ENCODE measurements around the gene GDI1. TPM values are rescaled to one million over a fixed set of nuclear protein-coding genes. Genes with fewer than 3 reads are reported as not detected.

GDI1 gene
- total RNA-seq, 1 donor from 2014 or later, result 98.5 TPM

DNA sequence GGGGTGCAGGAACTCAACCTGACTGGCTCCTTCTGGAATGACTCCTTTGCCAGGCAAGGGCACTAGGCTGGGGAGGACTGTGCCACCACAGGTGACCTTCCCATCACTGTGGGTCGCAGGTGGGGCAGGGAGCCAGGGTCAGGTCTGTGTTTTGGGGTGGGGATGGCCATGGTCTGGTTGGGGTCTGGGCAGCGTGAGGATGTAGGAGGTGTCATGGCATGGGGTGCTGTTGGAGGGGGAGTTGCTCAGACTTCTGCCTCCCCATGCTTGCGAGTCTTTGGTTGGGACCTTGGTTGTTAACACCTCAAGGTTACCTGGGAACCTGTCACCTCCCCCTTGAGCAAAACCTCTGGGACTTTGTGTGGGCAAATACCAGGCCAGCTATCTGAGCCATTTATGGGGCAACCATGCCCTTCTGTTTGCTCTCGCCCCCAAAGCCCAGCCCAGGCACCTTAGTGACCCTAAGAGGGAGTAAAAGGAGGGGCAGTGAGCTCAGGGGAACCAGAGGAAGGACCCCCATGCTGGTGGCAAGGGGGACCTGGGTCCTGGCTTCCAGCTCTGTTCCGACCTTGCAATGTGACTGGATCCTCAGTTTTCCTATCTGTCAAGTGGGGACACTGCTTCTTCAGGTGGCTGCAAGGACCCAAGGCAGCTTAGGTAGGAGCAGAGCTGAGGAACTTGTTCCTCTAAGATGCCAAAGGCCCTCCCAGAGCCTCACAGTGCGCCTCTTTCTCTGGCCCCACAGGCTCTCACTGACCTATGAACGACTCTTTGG lies 2.4 kb upstream of the GDI1 start:
- H3K4me3 ChIP-seq (ENCODE audit: low read depth, low read length), result no peak overlapping the region
- TF ChIP-seq, protein P1, sequence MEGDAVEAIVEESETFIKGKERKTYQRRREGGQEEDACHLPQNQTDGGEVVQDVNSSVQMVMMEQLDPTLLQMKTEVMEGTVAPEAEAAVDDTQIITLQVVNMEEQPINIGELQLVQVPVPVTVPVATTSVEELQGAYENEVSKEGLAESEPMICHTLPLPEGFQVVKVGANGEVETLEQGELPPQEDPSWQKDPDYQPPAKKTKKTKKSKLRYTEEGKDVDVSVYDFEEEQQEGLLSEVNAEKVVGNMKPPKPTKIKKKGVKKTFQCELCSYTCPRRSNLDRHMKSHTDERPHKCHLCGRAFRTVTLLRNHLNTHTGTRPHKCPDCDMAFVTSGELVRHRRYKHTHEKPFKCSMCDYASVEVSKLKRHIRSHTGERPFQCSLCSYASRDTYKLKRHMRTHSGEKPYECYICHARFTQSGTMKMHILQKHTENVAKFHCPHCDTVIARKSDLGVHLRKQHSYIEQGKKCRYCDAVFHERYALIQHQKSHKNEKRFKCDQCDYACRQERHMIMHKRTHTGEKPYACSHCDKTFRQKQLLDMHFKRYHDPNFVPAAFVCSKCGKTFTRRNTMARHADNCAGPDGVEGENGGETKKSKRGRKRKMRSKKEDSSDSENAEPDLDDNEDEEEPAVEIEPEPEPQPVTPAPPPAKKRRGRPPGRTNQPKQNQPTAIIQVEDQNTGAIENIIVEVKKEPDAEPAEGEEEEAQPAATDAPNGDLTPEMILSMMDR (IDR thresholded peaks at IDR 0.05; ENCODE audit: insufficient read depth, low read length, severe bottlenecking), result no peak
- peak; percentile 13 for FAIRE-seq
- H3K36me3 ChIP-seq (ENCODE audit: control insufficient read depth, insufficient read depth, low read length), result peaks cover 9% of the 10 kb centered on the region
- no peaks in the 10 kb centered on the region for H3K27me3 ChIP-seq (ENCODE audit: control insufficient read depth, insufficient read depth, low read length)
- no peak for DNase-seq (ENCODE audit: low read depth)

DNA sequence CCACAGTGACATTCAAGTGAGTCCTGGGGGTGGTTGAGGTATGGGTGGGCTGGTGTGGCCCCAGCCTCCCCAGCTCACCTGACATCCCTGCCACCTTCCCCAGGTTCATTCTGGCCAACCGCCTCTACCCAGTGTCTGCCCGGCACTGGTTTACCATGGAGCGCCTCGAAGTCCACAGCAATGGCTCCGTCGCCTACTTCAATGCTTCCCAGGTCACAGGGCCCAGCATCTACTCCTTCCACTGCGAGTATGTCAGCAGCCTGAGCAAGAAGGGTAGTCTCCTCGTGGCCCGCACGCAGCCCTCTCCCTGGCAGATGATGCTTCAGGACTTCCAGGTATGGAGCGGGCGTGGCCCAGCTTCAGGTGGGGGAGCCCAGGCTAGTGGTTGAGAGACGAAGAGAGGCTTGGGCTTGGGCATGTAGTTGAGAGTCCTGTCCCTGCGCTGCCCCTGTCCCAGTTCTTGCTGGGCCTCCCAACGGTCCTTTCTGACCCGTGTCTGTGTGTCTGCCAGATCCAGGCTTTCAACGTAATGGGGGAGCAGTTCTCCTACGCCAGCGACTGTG lies 1.7 kb upstream of the GDI1 start:
- FAIRE-seq (no peak), DNase-seq (ENCODE audit: low read depth) (no peak)
- Histone ChIP-seq H3K27me3 (ENCODE audit: control insufficient read depth, insufficient read depth, low read length) (no peaks in the 10 kb centered on the region), H3K36me3 (ENCODE audit: control insufficient read depth, insufficient read depth, low read length) (peaks cover 10% of the 10 kb centered on the region), H3K4me3 (ENCODE audit: low read depth, low read length) (no peak overlapping the region)
- TF ChIP-seq, protein P1 (IDR thresholded peaks at IDR 0.05; ENCODE audit: insufficient read depth, low read length, severe bottlenecking), result no peak

DNA sequence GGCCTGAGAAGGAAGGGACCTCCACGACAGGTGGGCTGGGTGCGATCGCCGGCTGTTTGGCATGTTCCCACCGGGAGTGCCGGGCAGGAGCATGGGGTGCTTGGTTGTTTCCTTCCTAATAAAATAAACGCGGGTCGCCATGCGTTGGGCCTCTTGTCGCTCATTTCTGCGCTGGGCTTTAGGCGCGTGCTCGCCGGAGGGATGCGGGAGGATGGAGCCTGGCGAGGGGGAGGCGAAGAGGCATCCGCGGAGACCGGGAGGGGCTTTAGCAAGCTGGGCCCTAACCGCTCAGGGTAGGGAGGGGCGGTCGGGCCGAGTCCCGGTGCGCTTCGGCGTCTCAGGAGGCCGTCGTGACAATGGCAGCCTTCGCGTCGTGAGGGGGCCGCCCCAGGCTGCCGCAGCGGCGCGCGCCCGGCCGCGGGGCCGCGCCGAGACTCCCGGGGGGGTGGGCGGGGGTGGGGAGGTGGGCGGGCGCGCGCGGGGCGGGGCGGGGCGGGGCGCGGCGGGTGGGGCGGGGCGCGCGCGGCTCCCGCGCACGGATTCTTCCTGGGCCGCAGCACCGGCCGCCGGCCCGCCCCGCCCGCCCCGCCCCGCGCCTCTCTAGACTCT lies 476 bp upstream of the GDI1 start:
- FAIRE-seq, result no peak

DNA sequence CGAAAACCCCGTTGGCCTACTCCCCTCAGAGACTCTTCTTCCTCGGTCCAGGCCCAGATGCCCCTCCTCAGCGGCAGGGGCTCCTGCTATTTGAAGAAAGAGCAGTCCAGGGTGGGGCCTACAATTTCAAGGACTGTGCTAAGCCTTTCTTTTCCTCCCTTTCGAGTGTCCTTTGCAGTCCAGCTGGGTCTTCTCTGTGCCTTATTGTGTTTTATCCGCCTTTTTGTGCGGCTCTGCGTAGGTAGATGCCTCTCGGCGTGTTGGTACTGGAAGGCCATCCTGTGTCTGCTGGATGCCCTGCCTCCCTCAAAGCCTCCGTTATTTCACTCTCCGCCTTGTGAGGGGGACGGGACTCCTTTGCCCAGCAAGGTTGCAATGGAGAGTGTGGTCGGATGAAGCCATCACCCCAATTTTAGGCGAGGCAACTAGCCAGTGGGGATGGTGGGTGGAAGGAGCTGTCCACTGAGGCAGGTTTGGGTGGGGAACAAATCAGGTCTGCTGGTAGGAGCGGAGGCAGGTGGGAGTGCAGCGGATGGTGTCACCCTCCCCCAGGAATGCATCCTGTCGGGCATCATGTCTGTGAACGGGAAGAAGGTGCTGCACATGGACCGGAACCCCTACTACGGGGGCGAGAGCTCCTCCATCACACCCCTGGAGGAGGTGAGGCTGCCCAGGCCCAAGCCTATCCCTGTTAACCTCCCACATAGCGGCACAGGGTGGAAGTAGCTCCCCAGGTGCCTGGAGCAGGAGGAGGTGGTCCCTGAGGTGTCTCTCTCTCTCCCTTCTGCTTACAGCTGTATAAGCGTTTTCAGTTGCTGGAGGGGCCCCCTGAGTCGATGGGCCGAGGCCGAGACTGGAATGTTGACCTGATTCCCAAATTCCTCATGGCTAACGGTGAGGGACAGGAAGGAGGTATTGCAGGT lies 1.3 kb downstream of the GDI1 start:
- H3K36me3 ChIP-seq (ENCODE audit: control insufficient read depth, insufficient read depth, low read length), result peaks cover 15% of the 10 kb centered on the region
- FAIRE-seq (no peak), DNase-seq (ENCODE audit: low read depth) (no peak)
- TF ChIP-seq, protein P1 (IDR thresholded peaks at IDR 0.05; ENCODE audit: insufficient read depth, low read length, severe bottlenecking), result no peak
- H3K27me3 ChIP-seq (ENCODE audit: control insufficient read depth, insufficient read depth, low read length), result no peaks in the 10 kb centered on the region
- peak overlapping the region; percentile 71 for H3K4me3 ChIP-seq (ENCODE audit: low read depth, low read length)

More for the DNA sequence above, 476 bp upstream of the GDI1 start:
- Histone ChIP-seq H3K4me3 (ENCODE audit: low read depth, low read length) (peak overlapping the region; percentile 71), H3K27me3 (ENCODE audit: control insufficient read depth, insufficient read depth, low read length) (no peaks in the 10 kb centered on the region), H3K36me3 (ENCODE audit: control insufficient read depth, insufficient read depth, low read length) (peaks cover 12% of the 10 kb centered on the region)
- TF ChIP-seq, protein P1 (IDR thresholded peaks at IDR 0.05; ENCODE audit: insufficient read depth, low read length, severe bottlenecking), result no peak
- DNase-seq (ENCODE audit: low read depth), result no peak

DNA sequence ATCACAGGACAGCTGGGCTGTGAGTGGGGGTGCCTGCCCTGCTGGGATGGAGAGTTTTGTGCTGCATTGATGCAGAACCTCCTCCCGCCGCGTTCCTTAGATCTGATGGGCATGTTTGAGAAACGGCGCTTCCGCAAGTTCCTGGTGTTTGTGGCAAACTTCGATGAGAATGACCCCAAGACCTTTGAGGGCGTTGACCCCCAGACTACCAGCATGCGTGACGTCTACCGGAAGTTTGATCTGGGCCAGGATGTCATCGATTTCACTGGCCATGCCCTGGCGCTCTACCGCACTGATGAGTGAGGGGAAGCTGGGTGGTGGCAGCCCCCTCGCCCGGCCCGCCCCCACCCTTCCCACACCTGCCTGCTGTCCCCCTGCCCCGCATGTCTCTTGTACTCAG lies 2.9 kb downstream of the GDI1 start:
- peaks cover 15% of the 10 kb centered on the region for H3K36me3 ChIP-seq (ENCODE audit: control insufficient read depth, insufficient read depth, low read length)
- FAIRE-seq (no peak), DNase-seq (ENCODE audit: low read depth) (no peak)
- no peaks in the 10 kb centered on the region for H3K27me3 ChIP-seq (ENCODE audit: control insufficient read depth, insufficient read depth, low read length)
- H3K4me3 ChIP-seq (ENCODE audit: low read depth, low read length), result no peak overlapping the region
- TF ChIP-seq, protein P1 (IDR thresholded peaks at IDR 0.05; ENCODE audit: insufficient read depth, low read length, severe bottlenecking), result no peak
